ENCODE data around the gene UBE2E3.
"Not testable (repeated sequence)": the region's sequence is repeated elsewhere in the genome, so short reads cannot be mapped to it uniquely, and the experiment has no call there.

The UBE2E3 gene

GRCh38 chr2:180980106-180980942 lies at the start of gene UBE2E3:
Gene UBE2E3 (plus strand): TSS chr2:180980605. CDS start chr2:180982043, 1,438 bp downstream.
- peak; percentile 82 for TF ChIP-seq CTCF (IDR thresholded peaks at IDR 0.05; ENCODE audit: insufficient read depth, low read length, poor library complexity, severe bottlenecking)
- peak within 1 kb of the TSS; percentile 82 for H3K4me3 ChIP-seq (replicated peaks; ENCODE audit: low read depth, low read length)
- H3K27me3 ChIP-seq (replicated peaks; ENCODE audit: control insufficient read depth, insufficient read depth, low read length): no peaks in the 10 kb centered on the region
- peak; percentile 90 for DNase-seq (ENCODE audit: extremely low read depth, insufficient read length)
- no peaks in the 10 kb centered on the region; the same call in 1 of the 2 replicates for H3K36me3 ChIP-seq (ENCODE audit: control insufficient read depth, insufficient read depth, low read length)

GRCh38 chr2:180931841-180932240 lies 48.6 kb upstream of the UBE2E3 start:
- no peaks in the 10 kb centered on the region for H3K27me3 ChIP-seq (replicated peaks; ENCODE audit: control insufficient read depth, insufficient read depth, low read length)
- TF ChIP-seq CTCF (IDR thresholded peaks at IDR 0.05; ENCODE audit: insufficient read depth, low read length, poor library complexity, severe bottlenecking): no peak
- no peak overlapping the region for H3K4me3 ChIP-seq (replicated peaks; ENCODE audit: low read depth, low read length)
- no peak for DNase-seq (ENCODE audit: extremely low read depth, insufficient read length)
- no peaks in the 10 kb centered on the region for H3K36me3 ChIP-seq (ENCODE audit: control insufficient read depth, insufficient read depth, low read length)

- DNase-seq (ENCODE audit: extremely low read depth, insufficient read length): no peak
- H3K27me3 ChIP-seq (replicated peaks; ENCODE audit: control insufficient read depth, insufficient read depth, low read length): no peaks in the 10 kb centered on the region
- no peak for TF ChIP-seq CTCF (IDR thresholded peaks at IDR 0.05; ENCODE audit: insufficient read depth, low read length, poor library complexity, severe bottlenecking)
Observed at GRCh38 chr2:180933332-180933731, 47.1 kb upstream of the UBE2E3 start.

GRCh38 chr2:180934911-180935310 lies 45.5 kb upstream of the UBE2E3 start:
- no peak for TF ChIP-seq CTCF (IDR thresholded peaks at IDR 0.05; ENCODE audit: insufficient read depth, low read length, poor library complexity, severe bottlenecking)
- Histone ChIP-seq H3K27me3 (replicated peaks; ENCODE audit: control insufficient read depth, insufficient read depth, low read length) (no peaks in the 10 kb centered on the region), H3K36me3 (ENCODE audit: control insufficient read depth, insufficient read depth, low read length) (no peaks in the 10 kb centered on the region), H3K4me3 (replicated peaks; ENCODE audit: low read depth, low read length) (no peak overlapping the region)
- DNase-seq (ENCODE audit: extremely low read depth, insufficient read length): no peak

More at GRCh38 chr2:180933332-180933731, 47.1 kb upstream of the UBE2E3 start:
- Histone ChIP-seq H3K36me3 (ENCODE audit: control insufficient read depth, insufficient read depth, low read length) (no peaks in the 10 kb centered on the region), H3K4me3 (replicated peaks; ENCODE audit: low read depth, low read length) (no peak overlapping the region)

- H3K36me3 ChIP-seq (ENCODE audit: control insufficient read depth, insufficient read depth, low read length); H3K4me3 ChIP-seq (replicated peaks; ENCODE audit: low read depth, low read length); H3K27me3 ChIP-seq (replicated peaks; ENCODE audit: control insufficient read depth, insufficient read depth, low read length): not testable (repeated sequence)
- DNase-seq (ENCODE audit: extremely low read depth, insufficient read length): peak; percentile 15
Observed at GRCh38 chr2:180937480-180937879, 42.9 kb upstream of the UBE2E3 start.

GRCh38 chr2:180938451-180938850 lies 42.0 kb upstream of the UBE2E3 start:
- DNase-seq (ENCODE audit: extremely low read depth, insufficient read length): no peak
- no peak overlapping the region for H3K4me3 ChIP-seq (replicated peaks; ENCODE audit: low read depth, low read length)
- H3K27me3 ChIP-seq (replicated peaks; ENCODE audit: control insufficient read depth, insufficient read depth, low read length): no peaks in the 10 kb centered on the region
- H3K36me3 ChIP-seq (ENCODE audit: control insufficient read depth, insufficient read depth, low read length): no peaks in the 10 kb centered on the region
- no peak for TF ChIP-seq CTCF (IDR thresholded peaks at IDR 0.05; ENCODE audit: insufficient read depth, low read length, poor library complexity, severe bottlenecking)

Data from GM06990 (cell line).